GM12878 (cell line): ENCODE results near the gene PRF1. TPM values are rescaled to one million over a fixed set of nuclear protein-coding genes. Genes with fewer than 3 reads are reported as not detected.

Experiments
- ATAC-seq: fragments of 200-7000 bp; cut with Tn5 transposase; 3 replicates; pipeline ENCODE4 v1.9.1; 2020; ENCODE audit warnings: mild to moderate bottlenecking, moderate library complexity
- BruUV-seq: library from RNA; stranded (reverse); fragments of 400-500 nt; replicated peaks from 2 replicates; lab custom pipeline; 2021; lab: Mats Ljungman, UMichigan
- CTCF ChIA-PET: fragments of 300-600 bp; sonication (Branson Sonifier 250); formaldehyde crosslinking; extraction: SDS; loops from one replicate; lab custom pipeline; 2021; ENCODE audit warnings: inconsistent platforms; lab: Yijun Ruan, JAX
- POLR2A ChIA-PET: fragments of 350-600 bp; formaldehyde crosslinking; extraction: SDS; loops from one replicate; lab custom pipeline; 2021; ENCODE audit warnings: inconsistent platforms; lab: Charles Lee
- RAD21 ChIA-PET: fragments of 300-600 bp; sonication (Branson Sonifier 250); formaldehyde crosslinking; loops from one replicate; lab custom pipeline; 2023; ENCODE audit warnings: antibody characterized with exemption; ENCODE audit not compliant: unreplicated experiment; lab: Charles Lee
- SMC1A ChIA-PET: fragments of 300-600 bp; sonication (Branson Sonifier 250); formaldehyde crosslinking; loops from one replicate; lab custom pipeline; 2023; ENCODE audit not compliant: unreplicated experiment, uncharacterized antibody; lab: Charles Lee
- DNase-seq: peaks from one replicate; pipeline ENCODE4 v3.0.0-alpha.2; 2011; ENCODE audit warnings: low read depth, low spot score
- FAIRE-seq: peaks from 3 replicates; lab custom pipeline; 2011; peaks lifted over from hg19 to GRCh38; lab: Jason Lieb, UNC
- H2AFZ ChIP-seq: 2 replicates; pipeline ENCODE4 v1.6.0; 2011; ENCODE audit warnings: low read depth, low read length, control low read depth; ENCODE audit not compliant: control insufficient read depth
- H3K27ac ChIP-seq: 2 replicates; pipeline ENCODE4 v1.5.1; 2011; ENCODE audit warnings: control low read depth; ENCODE audit not compliant: control insufficient read depth, insufficient read depth
- H3K27me3 ChIP-seq, 2 experiments: replicated peaks in 1 of 2; 2 replicates each; pipeline versions ENCODE4 v1.6.0 to v1.6.1; 2011; ENCODE audit warnings: low read length in 1 of 2; ENCODE audit not compliant: control insufficient read depth in 2 of 2, insufficient read depth in 2 of 2
- H3K36me3 ChIP-seq, 2 experiments: 2 replicates each; pipeline ENCODE4 v1.5.1; 2011; ENCODE audit warnings: low read length in 1 of 2; ENCODE audit not compliant: control insufficient read depth in 2 of 2, insufficient read depth in 2 of 2
- H3K4me1 ChIP-seq: 2 replicates; pipeline ENCODE4 v1.6.1; 2011; ENCODE audit warnings: mild to moderate bottlenecking, low read length, moderate library complexity, mixed read lengths; ENCODE audit not compliant: control insufficient read depth, insufficient read depth
- H3K4me2 ChIP-seq: 2 replicates; pipeline ENCODE4 v1.6.0; 2011; ENCODE audit warnings: control low read depth; ENCODE audit not compliant: control insufficient read depth, insufficient read depth
- H3K4me3 ChIP-seq: fragments of 200-600 bp; sonication (generic); 2 replicates; pipeline ENCODE4 v1.5.1; 2016
- H3K79me2 ChIP-seq: 2 replicates; pipeline ENCODE4 v1.6.0; 2011; ENCODE audit warnings: low read length; ENCODE audit not compliant: control insufficient read depth, insufficient read depth
- H3K9ac ChIP-seq: 2 replicates; pipeline ENCODE4 v1.8.0; 2011; ENCODE audit warnings: low read length, control low read depth, mixed read lengths; ENCODE audit not compliant: control insufficient read depth, insufficient read depth
- H3K9me3 ChIP-seq: replicated peaks from 3 replicates; pipeline ENCODE4 v1.5.1; 2011; ENCODE audit warnings: mild to moderate bottlenecking, low read length; ENCODE audit not compliant: control insufficient read depth, insufficient read depth
- H4K20me1 ChIP-seq: 2 replicates; pipeline ENCODE4 v1.6.0; 2011; ENCODE audit not compliant: control insufficient read depth, insufficient read depth
- HDGF ChIP-seq: fragments of 450-650 bp; IDR thresholded peaks from 2 replicates; pipeline ENCODE4 v1.6.1; 2016; ENCODE audit warnings: antibody characterized with exemption
- MEF2A ChIP-seq: IDR thresholded peaks from 2 replicates; pipeline ENCODE4 v1.6.1; 2011; ENCODE audit warnings: low read depth, mild to moderate bottlenecking, low read length, moderate library complexity; ENCODE audit not compliant: insufficient read depth
- MTA2 ChIP-seq: fragments of 450-650 bp; IDR thresholded peaks from 2 replicates; pipeline ENCODE4 v1.6.1; 2016; ENCODE audit warnings: low read depth, mild to moderate bottlenecking, moderate library complexity
- SREBF2 ChIP-seq: IDR thresholded peaks from 2 replicates; pipeline ENCODE4 v1.6.1; 2012; ENCODE audit warnings: mild to moderate bottlenecking, low read length
- ZNF274 ChIP-seq: IDR thresholded peaks from one replicate; pipeline ENCODE4 v1.8.0; 2011; ENCODE audit not compliant: insufficient read length, insufficient read depth
- WGBS: methylation state at CpG from one replicate; pipeline ENCODE4 v1.1.6; 2016; ENCODE audit warnings: low lambda C conversion rate; ENCODE audit not compliant: insufficient replicate concordance, insufficient coverage; ENCODE audit errors: missing lambda C conversion rate; 5-methylcytosine and 5-hydroxymethylcytosine counted together
- in situ Hi-C: fragments of 300-500 bp; cut with MboI; formaldehyde crosslinking; loops from 9 replicates; pipeline ENCODE4 v1.14.3; 2018; ENCODE audit warnings: mixed read lengths
- intact Hi-C: fragments of 100-400 bp; cut with micrococcal nuclease; formaldehyde crosslinking; loops from one replicate; pipeline ENCODE4 v1.14.2; 2022; ENCODE audit not compliant: unreplicated experiment
- polyA plus RNA-seq, 11 experiments: library from polyadenylated mRNA; depleted of rRNA in 4 of 11; unstranded in 6 of 11; stranded (reverse) in 5 of 11; fragments of >200 nt; fragmentation: Nextera tagmentation in 4 of 11; fragmentation: Illumina TruSeq in 1 of 11; extraction: Ambion mirVana in 4 of 11; extraction: Trizol in 1 of 11; gene quantifications; 1 replicate in 1 of 11; 2 replicates in 10 of 11; pipeline versions ENCODE4 v1.2.1 to v1.2.3, GENCODE V29; 2011 to 2016; ENCODE audit warnings: inconsistent platforms in 2 of 11, missing spikeins in 2 of 11, low read depth in 1 of 11
- total RNA-seq, 4 experiments: library from RNA; depleted of rRNA in 3 of 4; stranded (reverse); fragments of >200 nt in 3 of 4; fragmentation: Illumina TruSeq in 1 of 4; extraction: Trizol in 1 of 4; gene quantifications; 2 replicates each; pipeline versions ENCODE4 v1.2.1 to v1.2.3, GENCODE V29; 2013 to 2021
- TF ChIP-seq, protein P1 (sequence below): IDR thresholded peaks from 2 replicates; pipeline ENCODE4 v1.6.1; 2011; ENCODE audit warnings: low read depth, mild to moderate bottlenecking, low read length, moderate library complexity, borderline replicate concordance; ENCODE audit errors: extremely low read depth
- TF ChIP-seq, protein P2 (sequence below): IDR thresholded peaks from 2 replicates; pipeline ENCODE4 v1.6.1; 2012; ENCODE audit warnings: low read depth, low read length, improper control_type of control experiment
- TF ChIP-seq, protein P3 (sequence below): IDR thresholded peaks from 2 replicates; pipeline ENCODE4 v1.6.1; 2011; ENCODE audit warnings: low read depth, low read length, improper control_type of control experiment, borderline replicate concordance

PRF1 gene
- total and polyA plus RNA-seq, 10 of the 15 experiments (the other 5 are each of a cell fraction or from before 2014, with no cell fraction given), result 0.84 to 15.7 (median 1.3) TPM

DNA sequence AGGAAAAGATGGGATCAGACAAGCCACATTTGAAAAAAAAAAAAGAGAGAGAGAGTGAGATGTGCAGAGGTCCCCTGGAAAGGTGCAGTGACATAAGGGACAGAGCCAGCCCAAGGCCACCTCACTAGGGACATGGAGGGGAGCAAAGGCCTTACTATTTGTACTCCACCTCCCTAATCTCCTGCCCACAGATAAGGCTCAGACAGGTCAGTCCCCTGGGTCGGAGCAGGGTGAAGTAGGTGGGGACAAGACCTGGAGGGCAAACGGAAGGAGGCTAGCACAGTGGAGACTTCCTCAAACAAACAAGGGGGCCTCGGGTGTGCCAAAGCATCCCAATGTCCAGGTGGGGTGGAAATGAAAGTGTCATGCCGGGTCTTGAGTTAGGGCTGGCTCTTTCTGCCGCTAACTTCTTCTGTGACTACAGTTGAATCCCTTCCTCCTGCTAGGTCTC lies 7.0 kb downstream of the PRF1 start:
- Histone ChIP-seq H3K4me1 (peaks cover 8% of the 10 kb centered on the region), H3K4me2 (no peak overlapping the region), H2AFZ (no peak overlapping the region), H3K9ac (no peak overlapping the region), H3K79me2 (no peaks in the 10 kb centered on the region), H3K27me3 (no peaks in the 10 kb centered on the region), H3K36me3 (no peaks in the 10 kb centered on the region), H3K4me3 (no peak overlapping the region), H3K9me3 (no peaks in the 10 kb centered on the region), H3K27ac (no peak overlapping the region), H4K20me1 (no peaks in the 10 kb centered on the region)
- in situ Hi-C loops (no loop called here), intact Hi-C loops (no loop called here)
- ATAC-seq (no peak), FAIRE-seq (no peak), DNase-seq (no peak)
- WGBS, result 51% methylated on average over 5 of the region's 5 CpGs
- no TSS peak for BruUV-seq
- RAD21 ChIA-PET, result no interaction called here
- TF ChIP-seq MEF2A (no peak), MTA2 (no peak)
- TF ChIP-seq, protein P1, sequence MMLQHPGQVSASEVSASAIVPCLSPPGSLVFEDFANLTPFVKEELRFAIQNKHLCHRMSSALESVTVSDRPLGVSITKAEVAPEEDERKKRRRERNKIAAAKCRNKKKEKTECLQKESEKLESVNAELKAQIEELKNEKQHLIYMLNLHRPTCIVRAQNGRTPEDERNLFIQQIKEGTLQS, result no peak
- TF ChIP-seq, protein P2, sequence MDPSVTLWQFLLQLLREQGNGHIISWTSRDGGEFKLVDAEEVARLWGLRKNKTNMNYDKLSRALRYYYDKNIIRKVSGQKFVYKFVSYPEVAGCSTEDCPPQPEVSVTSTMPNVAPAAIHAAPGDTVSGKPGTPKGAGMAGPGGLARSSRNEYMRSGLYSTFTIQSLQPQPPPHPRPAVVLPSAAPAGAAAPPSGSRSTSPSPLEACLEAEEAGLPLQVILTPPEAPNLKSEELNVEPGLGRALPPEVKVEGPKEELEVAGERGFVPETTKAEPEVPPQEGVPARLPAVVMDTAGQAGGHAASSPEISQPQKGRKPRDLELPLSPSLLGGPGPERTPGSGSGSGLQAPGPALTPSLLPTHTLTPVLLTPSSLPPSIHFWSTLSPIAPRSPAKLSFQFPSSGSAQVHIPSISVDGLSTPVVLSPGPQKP, result no peak
- POLR2A ChIA-PET, result no interaction called here
- SMC1A ChIA-PET, result interaction anchor here (1.1 kb wide), 1 partner anchor 23 kb away, joined by 3 read pairs; no protein-coding TSS in a partner anchor
- CTCF ChIA-PET, result no interaction called here

DNA sequence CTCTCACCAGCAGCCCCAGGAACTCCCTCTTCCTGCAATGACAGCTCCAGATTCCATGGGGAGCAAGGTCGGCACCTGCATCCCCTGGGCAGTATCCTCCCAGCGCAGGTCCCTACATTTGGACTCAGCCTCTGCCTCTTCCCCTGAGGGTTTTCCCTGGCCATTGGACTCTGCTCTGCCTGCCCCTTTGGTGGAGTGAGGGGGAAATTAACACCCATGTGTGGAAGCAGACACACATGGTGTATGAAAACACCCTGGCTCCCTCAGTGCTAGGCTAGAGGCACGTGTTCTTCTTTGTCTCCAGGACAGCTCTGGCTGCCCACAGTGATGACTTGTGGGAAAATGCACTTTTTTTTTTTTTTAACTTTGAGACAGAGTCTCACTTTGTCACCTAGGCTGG lies 8.4 kb downstream of the PRF1 start:
- intact Hi-C loops (no loop called here), in situ Hi-C loops (no loop called here)
- ChIA-PET POLR2A (no interaction called here), CTCF (no interaction called here), SMC1A (interaction anchor here (0.6 to 1.5 kb wide), 4 partner anchors 18 to 26 kb away, joined by 3 to 4 read pairs (median 3); no protein-coding TSS in a partner anchor), RAD21 (no interaction called here)
- Histone ChIP-seq H3K27ac (no peak overlapping the region), H3K9me3 (no peaks in the 10 kb centered on the region), H3K27me3 (no peaks in the 10 kb centered on the region), H3K36me3 (no peaks in the 10 kb centered on the region), H3K79me2 (no peaks in the 10 kb centered on the region), H4K20me1 (no peaks in the 10 kb centered on the region), H3K4me1 (peaks cover 14% of the 10 kb centered on the region), H3K9ac (no peak overlapping the region), H2AFZ (no peak overlapping the region), H3K4me3 (no peak overlapping the region), H3K4me2 (no peak overlapping the region)
- DNase-seq, result no peak
- no TSS peak for BruUV-seq
- no peak for TF ChIP-seq ZNF274
- TF ChIP-seq SREBF2, result no peak
- TF ChIP-seq, protein P3, sequence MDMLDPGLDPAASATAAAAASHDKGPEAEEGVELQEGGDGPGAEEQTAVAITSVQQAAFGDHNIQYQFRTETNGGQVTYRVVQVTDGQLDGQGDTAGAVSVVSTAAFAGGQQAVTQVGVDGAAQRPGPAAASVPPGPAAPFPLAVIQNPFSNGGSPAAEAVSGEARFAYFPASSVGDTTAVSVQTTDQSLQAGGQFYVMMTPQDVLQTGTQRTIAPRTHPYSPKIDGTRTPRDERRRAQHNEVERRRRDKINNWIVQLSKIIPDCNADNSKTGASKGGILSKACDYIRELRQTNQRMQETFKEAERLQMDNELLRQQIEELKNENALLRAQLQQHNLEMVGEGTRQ, result no peak
- no peak for TF ChIP-seq HDGF
- ATAC-seq, result peak; percentile 24
- FAIRE-seq, result no peak
- whole genome bisulfite sequencing, result 84% methylated on average over 3 of the region's 3 CpGs
